ENCODE data around the gene GPR142.

Gene GPR142

GRCh38 chr17:74379495-74380085, 12.3 kb downstream of the GPR142 start:
- Histone ChIP-seq H3K4me3 (ENCODE audit: low read depth, low read length) (no peak overlapping the region), H3K27me3 (ENCODE audit: insufficient read depth, low read depth, severe bottlenecking) (no peaks in the 10 kb centered on the region), H3K27ac (no peak overlapping the region), H3K9me3 (ENCODE audit: severe bottlenecking) (no peaks in the 10 kb centered on the region), H3K36me3 (no peaks in the 10 kb centered on the region)
- TF ChIP-seq, protein P1, sequence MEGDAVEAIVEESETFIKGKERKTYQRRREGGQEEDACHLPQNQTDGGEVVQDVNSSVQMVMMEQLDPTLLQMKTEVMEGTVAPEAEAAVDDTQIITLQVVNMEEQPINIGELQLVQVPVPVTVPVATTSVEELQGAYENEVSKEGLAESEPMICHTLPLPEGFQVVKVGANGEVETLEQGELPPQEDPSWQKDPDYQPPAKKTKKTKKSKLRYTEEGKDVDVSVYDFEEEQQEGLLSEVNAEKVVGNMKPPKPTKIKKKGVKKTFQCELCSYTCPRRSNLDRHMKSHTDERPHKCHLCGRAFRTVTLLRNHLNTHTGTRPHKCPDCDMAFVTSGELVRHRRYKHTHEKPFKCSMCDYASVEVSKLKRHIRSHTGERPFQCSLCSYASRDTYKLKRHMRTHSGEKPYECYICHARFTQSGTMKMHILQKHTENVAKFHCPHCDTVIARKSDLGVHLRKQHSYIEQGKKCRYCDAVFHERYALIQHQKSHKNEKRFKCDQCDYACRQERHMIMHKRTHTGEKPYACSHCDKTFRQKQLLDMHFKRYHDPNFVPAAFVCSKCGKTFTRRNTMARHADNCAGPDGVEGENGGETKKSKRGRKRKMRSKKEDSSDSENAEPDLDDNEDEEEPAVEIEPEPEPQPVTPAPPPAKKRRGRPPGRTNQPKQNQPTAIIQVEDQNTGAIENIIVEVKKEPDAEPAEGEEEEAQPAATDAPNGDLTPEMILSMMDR (IDR thresholded peaks at IDR 0.05; ENCODE audit: low read depth, low read length), result peak; percentile 95
- DNase-seq, result peak; percentile 97

DNA sequence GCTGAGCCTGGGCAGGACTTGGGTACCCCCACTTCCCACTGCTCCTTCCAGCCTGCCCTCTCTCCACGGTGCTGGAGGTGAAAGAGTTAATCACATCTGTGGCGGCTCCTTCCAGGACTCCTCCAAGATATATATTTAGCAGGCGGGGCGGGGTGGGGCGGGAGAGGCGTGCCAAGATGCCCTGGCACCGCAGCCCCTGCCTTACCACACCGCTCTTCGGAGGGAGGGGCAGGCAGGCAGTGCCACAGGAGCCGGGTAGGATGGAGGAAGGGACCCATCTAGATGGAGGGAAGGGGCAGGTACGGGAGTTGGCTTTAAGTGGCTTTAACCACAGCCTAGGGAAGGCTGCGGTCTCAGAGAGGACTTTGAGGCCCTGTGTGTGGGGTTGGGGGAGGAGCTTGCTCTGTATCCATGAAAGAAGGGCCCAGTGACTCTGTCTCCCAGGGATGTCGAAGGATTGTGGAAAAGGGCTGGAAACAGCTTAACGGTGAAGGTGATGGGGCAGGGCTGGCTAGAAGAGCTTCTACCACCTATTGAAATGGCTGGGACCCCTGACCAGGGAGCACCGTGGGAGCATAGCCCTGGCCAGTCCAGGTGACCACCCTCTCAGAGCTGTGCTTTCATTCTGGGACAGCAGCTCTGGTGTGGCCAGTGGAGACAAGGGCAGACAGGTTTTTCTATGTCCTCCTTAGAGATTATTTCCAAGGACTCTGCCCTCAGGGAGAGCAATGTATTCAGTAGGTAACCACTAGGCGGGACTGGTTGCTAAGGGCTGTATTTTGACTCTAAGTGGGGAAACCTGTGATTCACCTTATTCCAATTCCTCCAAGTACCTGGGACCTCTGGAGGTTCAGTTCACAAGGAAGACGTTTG, 13.0 kb downstream of the GPR142 start:
- Histone ChIP-seq H3K9me3 (ENCODE audit: severe bottlenecking) (no peaks in the 10 kb centered on the region), H3K27me3 (ENCODE audit: insufficient read depth, low read depth, severe bottlenecking) (no peaks in the 10 kb centered on the region), H3K4me3 (ENCODE audit: low read depth, low read length) (no peak overlapping the region), H3K36me3 (no peaks in the 10 kb centered on the region), H3K27ac (no peak overlapping the region)
- no peak for DNase-seq
- TF ChIP-seq, protein P1 (IDR thresholded peaks at IDR 0.05; ENCODE audit: low read depth, low read length), result no peak

DNA sequence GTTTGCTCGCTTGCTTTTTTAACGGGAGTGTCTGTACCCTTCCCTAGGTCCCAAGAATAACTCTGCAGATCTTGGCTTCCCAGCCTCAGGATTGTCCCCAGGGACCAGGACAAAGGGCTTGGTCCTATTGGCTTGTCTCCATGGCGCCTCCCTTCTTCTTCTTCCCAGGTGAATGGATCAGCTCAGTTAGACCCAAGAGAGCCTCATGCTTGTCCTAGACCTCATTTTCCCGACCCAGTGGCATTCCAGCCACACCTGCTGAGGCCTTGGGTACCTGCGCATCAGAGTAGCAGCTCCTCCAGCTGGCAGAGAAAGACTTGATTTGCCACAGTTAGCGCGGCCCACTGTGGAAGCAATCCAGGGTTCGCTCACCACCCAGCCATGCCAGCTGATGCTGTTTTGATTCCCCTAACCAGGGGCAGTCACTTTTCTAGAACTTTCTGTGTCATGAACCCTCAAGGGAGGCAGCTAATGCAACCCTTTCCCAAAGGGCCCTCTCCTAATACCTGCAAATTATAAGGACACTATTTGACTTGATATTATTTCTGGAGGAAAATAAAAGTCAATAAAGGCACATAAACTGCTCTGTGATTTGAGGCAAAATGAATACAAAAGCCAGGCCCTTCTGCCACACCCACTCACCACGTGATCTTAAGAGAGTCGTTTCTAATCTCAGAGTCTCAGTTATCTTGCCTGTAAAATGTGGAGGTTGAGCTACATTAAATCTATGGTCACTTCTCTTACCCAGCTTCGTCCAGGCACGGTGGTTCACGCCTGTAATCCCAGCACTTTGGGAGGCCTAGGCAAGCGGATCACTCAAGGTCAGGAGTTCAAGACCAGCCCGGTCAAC, 13.9 kb downstream of the GPR142 start:
- Histone ChIP-seq H3K27me3 (ENCODE audit: insufficient read depth, low read depth, severe bottlenecking) (no peaks in the 10 kb centered on the region), H3K9me3 (ENCODE audit: severe bottlenecking) (no peaks in the 10 kb centered on the region), H3K27ac (no peak overlapping the region), H3K4me3 (ENCODE audit: low read depth, low read length) (no peak overlapping the region), H3K36me3 (no peaks in the 10 kb centered on the region)
- TF ChIP-seq, protein P1 (IDR thresholded peaks at IDR 0.05; ENCODE audit: low read depth, low read length), result no peak
- no peak for DNase-seq

- no peaks in the 10 kb centered on the region for H3K9me3 ChIP-seq (ENCODE audit: severe bottlenecking)
- TF ChIP-seq, protein P1 (IDR thresholded peaks at IDR 0.05; ENCODE audit: low read depth, low read length), result no peak
- H3K27ac ChIP-seq, result no peak overlapping the region
- no peaks in the 10 kb centered on the region for H3K27me3 ChIP-seq (ENCODE audit: insufficient read depth, low read depth, severe bottlenecking)
- H3K4me3 ChIP-seq (ENCODE audit: low read depth, low read length), result no peak overlapping the region
- no peaks in the 10 kb centered on the region for H3K36me3 ChIP-seq
- DNase-seq, result no peak
Observed at GRCh38 chr17:74383141-74383540, 15.8 kb downstream of the GPR142 start.

- Histone ChIP-seq H3K4me3 (ENCODE audit: low read depth, low read length) (no peak overlapping the region), H3K9me3 (ENCODE audit: severe bottlenecking) (peaks cover 2% of the 10 kb centered on the region), H3K27me3 (ENCODE audit: insufficient read depth, low read depth, severe bottlenecking) (no peaks in the 10 kb centered on the region), H3K36me3 (no peaks in the 10 kb centered on the region), H3K27ac (no peak overlapping the region)
- DNase-seq, result no peak
- TF ChIP-seq, protein P1 (IDR thresholded peaks at IDR 0.05; ENCODE audit: low read depth, low read length), result no peak
Observed at GRCh38 chr17:74385201-74385600, 17.9 kb downstream of the GPR142 start.
